ENCODE measurements around the gene SPOUT1.

Gene SPOUT1

GRCh38 chr9:128773049-128773448, 56.5 kb downstream of the SPOUT1 start:
- DNase-seq (ENCODE audit: low read depth in 2 of 2), result no peak

- DNase-seq (ENCODE audit: low read depth in 2 of 2), result peak; percentile 87 to 93
Observed at GRCh38 chr9:128771745-128772519, 57.7 kb downstream of the SPOUT1 start, which contains the start of gene ZER1. Gene ZER1, minus strand, starts transcription at chr9:128771927. Its CDS starts 16,362 bp downstream, at chr9:128755565.

- DNase-seq (ENCODE audit: low read depth in 2 of 2), result no peak
Observed at GRCh38 chr9:128771094-128771721, 58.4 kb downstream of the SPOUT1 start.

- no peak for DNase-seq (ENCODE audit: low read depth in 2 of 2)
Observed at GRCh38 chr9:128770286-128771030, 59.1 kb downstream of the SPOUT1 start.
